ENCODE measurements around the gene FCGR3A. TPM values are rescaled to one million over a fixed set of nuclear protein-coding genes. Genes with fewer than 3 reads are reported as not detected.
A peak's percentile ranks its signal among the peaks of the same experiment; 100 is the strongest.

Gene FCGR3A
- polyA plus RNA-seq, 1 of the 3 experiments (the other 2 are of a cell fraction): not detected

DNA sequence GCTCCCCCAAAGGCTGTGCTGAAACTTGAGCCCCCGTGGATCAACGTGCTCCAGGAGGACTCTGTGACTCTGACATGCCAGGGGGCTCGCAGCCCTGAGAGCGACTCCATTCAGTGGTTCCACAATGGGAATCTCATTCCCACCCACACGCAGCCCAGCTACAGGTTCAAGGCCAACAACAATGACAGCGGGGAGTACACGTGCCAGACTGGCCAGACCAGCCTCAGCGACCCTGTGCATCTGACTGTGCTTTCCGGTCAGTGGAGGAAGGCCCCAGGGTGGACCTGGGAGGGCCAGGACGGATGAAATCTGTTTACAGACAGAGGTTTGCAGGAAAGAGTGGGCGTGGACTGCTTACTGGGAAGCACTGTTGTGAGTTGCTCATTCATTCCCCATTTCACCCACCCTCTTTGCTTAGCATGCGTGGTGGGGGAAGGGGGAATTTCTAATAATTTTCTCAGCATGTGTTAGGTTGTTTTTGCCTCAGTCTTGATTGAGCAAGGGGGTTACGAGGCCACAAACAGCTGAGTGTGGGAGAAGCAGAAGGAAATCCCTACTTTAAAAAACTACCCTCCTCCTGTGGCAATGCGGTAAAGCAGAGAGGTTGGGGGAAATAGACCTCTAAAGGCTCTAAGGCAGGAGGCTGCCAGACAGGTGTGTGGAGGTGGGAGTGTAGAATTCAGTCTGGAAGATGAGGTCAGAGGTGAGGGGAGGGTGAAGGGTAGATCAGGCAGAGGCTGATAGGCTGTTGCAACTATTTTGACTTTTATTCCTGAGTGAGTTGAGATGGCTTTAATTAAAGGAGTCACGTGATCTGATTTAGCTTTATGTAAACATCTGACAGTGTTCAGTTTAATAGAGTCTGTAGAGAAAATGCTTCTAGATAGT is 43.0 kb downstream of the FCGR3A start:
- Histone ChIP-seq H3K36me3 (replicated peaks in 1 of 2; ENCODE audit: control insufficient read depth in 1 of 2, insufficient read depth in 2 of 2, low read length in 1 of 2) (no peaks in the 10 kb centered on the region), H3K9me2 (no peaks in the 10 kb centered on the region), H3K27ac (ENCODE audit: low read depth in 2 of 2, low read length in 1 of 2) (no peak overlapping the region), H2AFZ (ENCODE audit: low read depth) (no peak overlapping the region), H4K20me1 (ENCODE audit: insufficient read depth) (no peaks in the 10 kb centered on the region), H3F3A (replicated peaks; ENCODE audit: insufficient read depth) (no peaks in the 10 kb centered on the region), H3K9ac (no peak overlapping the region), H3K79me2 (ENCODE audit: insufficient read depth) (no peaks in the 10 kb centered on the region), H3K27me3 (ENCODE audit: insufficient read depth) (no peaks in the 10 kb centered on the region; the same call in 1 of the 2 replicates), H3K4me2 (no peak overlapping the region), H3K4me3 (ENCODE audit: low read depth in 2 of 2, low read length in 1 of 2) (no peak overlapping the region), H3K9me3 (no peaks in the 10 kb centered on the region), H3K4me1 (ENCODE audit: control insufficient read depth in 1 of 2, insufficient read depth in 2 of 2, low read depth in 1 of 2, low read length in 1 of 2) (no peaks in the 10 kb centered on the region; a peak in 1 of 4 replicates)
- 30% methylated on average over 11 of the region's 15 CpGs for WGBS (ENCODE audit: low lambda C conversion rate)
- no peak for DNase-seq
- TF ChIP-seq JUND (IDR thresholded peaks at IDR 0.05): no peak
- TF ChIP-seq, protein P1, sequence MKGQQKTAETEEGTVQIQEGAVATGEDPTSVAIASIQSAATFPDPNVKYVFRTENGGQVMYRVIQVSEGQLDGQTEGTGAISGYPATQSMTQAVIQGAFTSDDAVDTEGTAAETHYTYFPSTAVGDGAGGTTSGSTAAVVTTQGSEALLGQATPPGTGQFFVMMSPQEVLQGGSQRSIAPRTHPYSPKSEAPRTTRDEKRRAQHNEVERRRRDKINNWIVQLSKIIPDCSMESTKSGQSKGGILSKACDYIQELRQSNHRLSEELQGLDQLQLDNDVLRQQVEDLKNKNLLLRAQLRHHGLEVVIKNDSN (IDR thresholded peaks at IDR 0.05; ENCODE audit: borderline replicate concordance, low read depth): peak; percentile 63; the same call in 1 of the 2 replicates
- ChIA-PET CTCF (interaction anchor here (1.9 kb wide), 1 partner anchor 19 kb away, joined by 8 read pairs; no protein-coding TSS in a partner anchor), POLR2A (no interaction called here)

DNA sequence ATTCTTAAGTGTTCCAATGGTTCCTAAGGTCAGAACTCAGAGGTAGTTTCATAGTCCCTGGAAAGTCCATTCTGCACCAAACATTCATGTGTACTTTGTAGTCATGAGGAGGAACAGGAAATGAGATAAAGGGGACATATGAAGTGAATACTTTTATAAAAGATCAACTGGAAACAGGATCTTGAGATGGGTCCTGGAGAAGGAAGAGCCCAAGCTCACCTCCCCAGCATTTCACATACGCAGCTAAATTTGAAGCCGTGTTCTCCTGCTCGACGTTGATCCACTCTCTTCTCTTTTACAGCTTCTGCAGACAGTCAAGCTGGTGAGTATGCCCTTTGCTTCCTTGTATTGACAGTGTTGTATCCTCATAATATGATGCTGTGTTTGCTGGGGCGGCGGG is 43.9 kb downstream of the FCGR3A start:
- no peaks in the 10 kb centered on the region for H3F3A ChIP-seq (replicated peaks; ENCODE audit: insufficient read depth)
- H3K27ac ChIP-seq (ENCODE audit: low read depth in 2 of 2, low read length in 1 of 2): no peak overlapping the region
- no peaks in the 10 kb centered on the region for H3K9me2 ChIP-seq
- H2AFZ ChIP-seq (ENCODE audit: low read depth): no peak overlapping the region
- no peak overlapping the region for H3K4me2 ChIP-seq
- H4K20me1 ChIP-seq (ENCODE audit: insufficient read depth): no peaks in the 10 kb centered on the region
- ChIA-PET POLR2A (no interaction called here), CTCF (interaction anchor here (1.1 to 1.2 kb wide), 2 partner anchors 21 to 26 kb away, joined by 3 read pairs; no protein-coding TSS in a partner anchor)
- TF ChIP-seq YY1 (IDR thresholded peaks at IDR 0.05; ENCODE audit: low read depth) (no peak), MEF2A (IDR thresholded peaks at IDR 0.05; ENCODE audit: borderline replicate concordance, low read depth) (no peak), CHD2 (IDR thresholded peaks at IDR 0.05; ENCODE audit: low read length, partially characterized antibody) (no peak), POLR2AphosphoS5 (IDR thresholded peaks at IDR 0.05; ENCODE audit: low read depth, low read length) (no peak), TCF12 (IDR thresholded peaks at IDR 0.05) (no peak), CTCF (IDR thresholded peaks at IDR 0.05) (no peak), EP300 (IDR thresholded peaks at IDR 0.05; ENCODE audit: borderline replicate concordance in 1 of 2, low read depth in 1 of 2, low read length in 1 of 2) (no peak), NFIC (IDR thresholded peaks at IDR 0.05; ENCODE audit: borderline replicate concordance) (no peak), SIN3A (IDR thresholded peaks at IDR 0.05; ENCODE audit: borderline replicate concordance, low read depth, low read length) (no peak), FOXM1 (IDR thresholded peaks at IDR 0.05; ENCODE audit: low read depth) (no peak), EZH2phosphoT487 (IDR thresholded peaks at IDR 0.05; ENCODE audit: borderline replicate concordance, low read depth) (no peak)
- TF ChIP-seq, protein P2, sequence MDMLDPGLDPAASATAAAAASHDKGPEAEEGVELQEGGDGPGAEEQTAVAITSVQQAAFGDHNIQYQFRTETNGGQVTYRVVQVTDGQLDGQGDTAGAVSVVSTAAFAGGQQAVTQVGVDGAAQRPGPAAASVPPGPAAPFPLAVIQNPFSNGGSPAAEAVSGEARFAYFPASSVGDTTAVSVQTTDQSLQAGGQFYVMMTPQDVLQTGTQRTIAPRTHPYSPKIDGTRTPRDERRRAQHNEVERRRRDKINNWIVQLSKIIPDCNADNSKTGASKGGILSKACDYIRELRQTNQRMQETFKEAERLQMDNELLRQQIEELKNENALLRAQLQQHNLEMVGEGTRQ (IDR thresholded peaks at IDR 0.05; ENCODE audit: borderline replicate concordance, low read depth, low read length): no peak
- TF ChIP-seq, protein P3, sequence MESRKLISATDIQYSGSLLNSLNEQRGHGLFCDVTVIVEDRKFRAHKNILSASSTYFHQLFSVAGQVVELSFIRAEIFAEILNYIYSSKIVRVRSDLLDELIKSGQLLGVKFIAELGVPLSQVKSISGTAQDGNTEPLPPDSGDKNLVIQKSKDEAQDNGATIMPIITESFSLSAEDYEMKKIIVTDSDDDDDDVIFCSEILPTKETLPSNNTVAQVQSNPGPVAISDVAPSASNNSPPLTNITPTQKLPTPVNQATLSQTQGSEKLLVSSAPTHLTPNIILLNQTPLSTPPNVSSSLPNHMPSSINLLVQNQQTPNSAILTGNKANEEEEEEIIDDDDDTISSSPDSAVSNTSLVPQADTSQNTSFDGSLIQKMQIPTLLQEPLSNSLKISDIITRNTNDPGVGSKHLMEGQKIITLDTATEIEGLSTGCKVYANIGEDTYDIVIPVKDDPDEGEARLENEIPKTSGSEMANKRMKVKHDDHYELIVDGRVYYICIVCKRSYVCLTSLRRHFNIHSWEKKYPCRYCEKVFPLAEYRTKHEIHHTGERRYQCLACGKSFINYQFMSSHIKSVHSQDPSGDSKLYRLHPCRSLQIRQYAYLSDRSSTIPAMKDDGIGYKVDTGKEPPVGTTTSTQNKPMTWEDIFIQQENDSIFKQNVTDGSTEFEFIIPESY (IDR thresholded peaks at IDR 0.05; ENCODE audit: borderline replicate concordance, low read depth): no peak
- TF ChIP-seq, protein P1 (IDR thresholded peaks at IDR 0.05; ENCODE audit: borderline replicate concordance, low read depth): no peak
- H3K9ac ChIP-seq: no peak overlapping the region
- no peaks in the 10 kb centered on the region for H3K4me1 ChIP-seq (ENCODE audit: control insufficient read depth in 1 of 2, insufficient read depth in 2 of 2, low read depth in 1 of 2, low read length in 1 of 2)
- no peaks in the 10 kb centered on the region for H3K79me2 ChIP-seq (ENCODE audit: insufficient read depth)
- no peaks in the 10 kb centered on the region for H3K9me3 ChIP-seq
- H3K4me3 ChIP-seq (ENCODE audit: low read depth in 2 of 2, low read length in 1 of 2): no peak overlapping the region
- WGBS (ENCODE audit: low lambda C conversion rate): 13% methylated on average over 6 of the region's 6 CpGs
- H3K27me3 ChIP-seq (ENCODE audit: insufficient read depth): no peaks in the 10 kb centered on the region; the same call in 1 of the 2 replicates
- DNase-seq: no peak
- H3K36me3 ChIP-seq (replicated peaks in 1 of 2; ENCODE audit: control insufficient read depth in 1 of 2, insufficient read depth in 2 of 2, low read length in 1 of 2): no peaks in the 10 kb centered on the region

Data from SK-N-SH (cell line).